Measurements from ENCODE around the gene RGS3. TPM values are rescaled to one million over a fixed set of nuclear protein-coding genes. Genes with fewer than 3 reads are reported as not detected.

Gene RGS3
- total and polyA plus RNA-seq, 2 donors (not counting 3 experiments of a cell fraction or from before 2014, with no cell fraction given), result 356 to 416 TPM

DNA sequence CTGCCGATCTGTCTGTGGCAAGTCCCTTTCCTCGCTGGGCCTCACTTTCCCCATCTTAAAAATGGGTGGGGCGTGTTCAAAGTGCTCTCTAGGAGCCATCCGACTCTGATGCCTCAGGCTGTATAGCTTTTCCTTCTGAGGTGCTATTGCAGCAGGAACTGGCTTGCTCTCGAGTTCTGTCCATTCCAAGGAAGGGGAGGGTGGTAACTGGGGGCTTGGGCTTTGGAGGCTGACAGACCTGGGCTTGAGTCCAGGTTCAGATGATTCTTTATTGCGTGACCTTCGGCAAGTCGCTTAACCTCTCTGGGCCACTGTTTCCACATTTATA lies 139.5 kb downstream of the RGS3 start:
- DNase-seq (ENCODE audit: low read depth, low spot score) (no peak), FAIRE-seq (no peak)
- Histone ChIP-seq H3K9ac (replicated peaks; ENCODE audit: extremely low read depth, insufficient read depth, low read length) (no peak overlapping the region), H3K36me3 (ENCODE audit: control insufficient read depth in 2 of 2, extremely low read depth in 1 of 2, insufficient read depth in 2 of 2, low read length in 2 of 2) (peaks cover 0 to 2% of the 10 kb centered on the region in 2 experiments), H3K27me3 (ENCODE audit: control insufficient read depth in 2 of 2, insufficient read depth in 2 of 2, low read length in 2 of 2) (no peaks in the 10 kb centered on the region), H3K4me2 (ENCODE audit: insufficient read depth, low read length) (no peak overlapping the region), H4K20me1 (replicated peaks; ENCODE audit: control insufficient read depth, extremely low read depth, insufficient read depth, low read length) (no peaks in the 10 kb centered on the region), H3K79me2 (ENCODE audit: control insufficient read depth, insufficient read depth, low read length) (peaks cover 4% of the 10 kb centered on the region), H3K9me1 (replicated peaks; ENCODE audit: control insufficient read depth, extremely low read depth, insufficient read depth, low read length) (no peaks in the 10 kb centered on the region), H3K27ac (ENCODE audit: insufficient read depth, low read depth, low read length) (no peak overlapping the region), H3K4me1 (ENCODE audit: control insufficient read depth, extremely low read depth, insufficient read depth, low read length) (peaks cover 38% of the 10 kb centered on the region), H3K4me3 (replicated peaks in 1 of 3; ENCODE audit: insufficient read depth in 1 of 3, low read depth in 1 of 3, low read length in 3 of 3) (no peak overlapping the region), H3K9me3 (replicated peaks; ENCODE audit: control insufficient read depth, insufficient read depth, low read length) (no peaks in the 10 kb centered on the region), H2AFZ (ENCODE audit: low read depth, low read length) (no peak overlapping the region)
- intact Hi-C loops (cut with micrococcal nuclease) (no loop called here), dilution Hi-C loops (cut with MboI; ENCODE audit: extremely low pct_ligation_motif_present, low sequenced_read_pairs) (no loop called here)
- TF ChIP-seq, protein P1, sequence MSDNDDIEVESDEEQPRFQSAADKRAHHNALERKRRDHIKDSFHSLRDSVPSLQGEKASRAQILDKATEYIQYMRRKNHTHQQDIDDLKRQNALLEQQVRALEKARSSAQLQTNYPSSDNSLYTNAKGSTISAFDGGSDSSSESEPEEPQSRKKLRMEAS (IDR thresholded peaks at IDR 0.05; ENCODE audit: insufficient read depth, insufficient read length), result no peak
- TF ChIP-seq, protein P2, sequence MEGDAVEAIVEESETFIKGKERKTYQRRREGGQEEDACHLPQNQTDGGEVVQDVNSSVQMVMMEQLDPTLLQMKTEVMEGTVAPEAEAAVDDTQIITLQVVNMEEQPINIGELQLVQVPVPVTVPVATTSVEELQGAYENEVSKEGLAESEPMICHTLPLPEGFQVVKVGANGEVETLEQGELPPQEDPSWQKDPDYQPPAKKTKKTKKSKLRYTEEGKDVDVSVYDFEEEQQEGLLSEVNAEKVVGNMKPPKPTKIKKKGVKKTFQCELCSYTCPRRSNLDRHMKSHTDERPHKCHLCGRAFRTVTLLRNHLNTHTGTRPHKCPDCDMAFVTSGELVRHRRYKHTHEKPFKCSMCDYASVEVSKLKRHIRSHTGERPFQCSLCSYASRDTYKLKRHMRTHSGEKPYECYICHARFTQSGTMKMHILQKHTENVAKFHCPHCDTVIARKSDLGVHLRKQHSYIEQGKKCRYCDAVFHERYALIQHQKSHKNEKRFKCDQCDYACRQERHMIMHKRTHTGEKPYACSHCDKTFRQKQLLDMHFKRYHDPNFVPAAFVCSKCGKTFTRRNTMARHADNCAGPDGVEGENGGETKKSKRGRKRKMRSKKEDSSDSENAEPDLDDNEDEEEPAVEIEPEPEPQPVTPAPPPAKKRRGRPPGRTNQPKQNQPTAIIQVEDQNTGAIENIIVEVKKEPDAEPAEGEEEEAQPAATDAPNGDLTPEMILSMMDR (IDR thresholded peaks at IDR 0.05; ENCODE audit: extremely low read depth in 1 of 2, insufficient read depth in 1 of 2, low read depth in 1 of 2, low read length in 2 of 2), result no peak
- TF ChIP-seq MYC (IDR thresholded peaks at IDR 0.05; ENCODE audit: low read depth, low read length), result no peak
- TF ChIP-seq JUN (IDR thresholded peaks at IDR 0.05; ENCODE audit: borderline replicate concordance, insufficient read depth, insufficient read length, low read depth), result no peak
- TF ChIP-seq EZH2 (IDR thresholded peaks at IDR 0.05; ENCODE audit: borderline replicate concordance, low read depth, low read length, severe bottlenecking), result no peak
- no peak for TF ChIP-seq POLR2A (IDR thresholded peaks at IDR 0.05; ENCODE audit: low read depth, low read length)
- TF ChIP-seq GATA2 (IDR thresholded peaks at IDR 0.05; ENCODE audit: insufficient read depth, insufficient read length, low read depth, low read length), result no peak
- no peak for TF ChIP-seq POLR2AphosphoS5 (IDR thresholded peaks at IDR 0.05; ENCODE audit: insufficient read depth, low read depth, low read length)
- TF ChIP-seq FOS (IDR thresholded peaks at IDR 0.05; ENCODE audit: borderline replicate concordance, insufficient read depth, low read length), result no peak
- POLR2A ChIA-PET, result interaction anchor here (1.3 to 7.5 kb wide), 4 partner anchors 9 to 53 kb away, joined by 4 to 75 read pairs (median 28); no protein-coding TSS in a partner anchor
- no TSS peak for BruUV-seq (replicated peaks)
- CTCF ChIA-PET, result interaction anchor here (0.8 to 18.1 kb wide), 7 partner anchors 11 to 157 kb away, joined by 3 to 1173 read pairs (median 7); no protein-coding TSS in a partner anchor
